HG03108 (cell line): Measurements from ENCODE around the gene GNB1L.

Experiments used
- ATAC-seq: cut with Tn5 transposase; IDR thresholded peaks from one replicate; pipeline ENCODE4 v1.9.1; 2021; ENCODE audit warnings: moderate library complexity; ENCODE audit not compliant: unreplicated experiment

GNB1L gene

GRCh38 chr22:19740586-19740985 lies 114.1 kb downstream of the GNB1L start:
- ATAC-seq: no peak

GRCh38 chr22:19739911-19740449 lies 114.7 kb downstream of the GNB1L start:
- ATAC-seq: no peak

- ATAC-seq: no peak
Measured at GRCh38 chr22:19739448-19739895, 115.2 kb downstream of the GNB1L start.

GRCh38 chr22:19738664-19739447 lies 115.8 kb downstream of the GNB1L start:
- ATAC-seq: no peak

GRCh38 chr22:19737846-19738663 lies 116.6 kb downstream of the GNB1L start:
- ATAC-seq: no peak

- no peak for ATAC-seq
Measured at GRCh38 chr22:19735665-19736510, 118.8 kb downstream of the GNB1L start.

- no peak for ATAC-seq
Measured at GRCh38 chr22:19734837-19735382, 119.8 kb downstream of the GNB1L start.

- no peak for ATAC-seq
Measured at GRCh38 chr22:19734163-19734562, 120.5 kb downstream of the GNB1L start.

GRCh38 chr22:19733755-19734154 lies 120.9 kb downstream of the GNB1L start:
- no peak for ATAC-seq
